ENCODE results near the gene NXPE4. TPM values are rescaled to one million over a fixed set of nuclear protein-coding genes. Genes with fewer than 3 reads are reported as not detected.

Gene NXPE4
- total RNA-seq, 4 donors from 2014 or later: 0.80 TPM; not detected in 3

- in situ Hi-C loops (cut with MboI; ENCODE audit: low sequenced_read_pairs in 4 of 4): no loop called here
- Histone ChIP-seq H3K27ac (no peak overlapping the region), H3K36me3 (no peaks in the 10 kb centered on the region), H3K4me1 (no peaks in the 10 kb centered on the region), H3K4me3 (no peak overlapping the region), H3K27me3 (peaks cover 0 to 3% (median 0%) of the 10 kb centered on the region in 3 donors), H3K9me3 (peaks cover 0 to 17% (median 0%) of the 10 kb centered on the region in 3 donors)
- DNase-seq: no peak
- intact Hi-C loops (cut with DNase I; ENCODE audit: low total_unique reads): no loop called here
- TF ChIP-seq CTCF (IDR thresholded peaks at IDR 0.05 in 4 of 5, conservative IDR thresholded peaks at IDR 0.05 in 1 of 5) (no peak), POLR2A (IDR thresholded peaks at IDR 0.05) (no peak)
- ATAC-seq: no peak
Measured at GRCh38 chr11:114586797-114587196, 8.8 kb downstream of the NXPE4 start.

- intact Hi-C loops (cut with DNase I; ENCODE audit: low total_unique reads) (no loop called here), in situ Hi-C loops (cut with MboI; ENCODE audit: low sequenced_read_pairs in 4 of 4) (no loop called here)
- Histone ChIP-seq H3K4me1 (no peaks in the 10 kb centered on the region), H3K27ac (no peak overlapping the region), H3K27me3 (no peaks in the 10 kb centered on the region), H3K36me3 (no peaks in the 10 kb centered on the region), H3K4me3 (no peak overlapping the region), H3K9me3 (no peaks in the 10 kb centered on the region)
- TF ChIP-seq POLR2A (IDR thresholded peaks at IDR 0.05) (no peak), CTCF (IDR thresholded peaks at IDR 0.05 in 4 of 5, conservative IDR thresholded peaks at IDR 0.05 in 1 of 5) (no peak)
- no peak for ATAC-seq
- DNase-seq: no peak
Measured at GRCh38 chr11:114571712-114572111, 23.9 kb downstream of the NXPE4 start.

GRCh38 chr11:114569801-114570200, 25.8 kb downstream of the NXPE4 start:
- intact Hi-C loops (cut with DNase I; ENCODE audit: low total_unique reads): no loop called here
- H3K36me3 ChIP-seq: no peaks in the 10 kb centered on the region
- H3K4me3 ChIP-seq: no peak overlapping the region
- no peaks in the 10 kb centered on the region for H3K4me1 ChIP-seq
- ATAC-seq (no peak), DNase-seq (no peak)
- no peak overlapping the region for H3K27ac ChIP-seq
- TF ChIP-seq POLR2A (IDR thresholded peaks at IDR 0.05): no peak
- TF ChIP-seq CTCF (IDR thresholded peaks at IDR 0.05 in 4 of 5, conservative IDR thresholded peaks at IDR 0.05 in 1 of 5): no peak
- in situ Hi-C loops (cut with MboI; ENCODE audit: low sequenced_read_pairs in 4 of 4): no loop called here
- H3K27me3 ChIP-seq: no peaks in the 10 kb centered on the region
- no peaks in the 10 kb centered on the region for H3K9me3 ChIP-seq

- in situ Hi-C loops (cut with MboI; ENCODE audit: low sequenced_read_pairs in 4 of 4) (no loop called here), intact Hi-C loops (cut with DNase I; ENCODE audit: low total_unique reads) (no loop called here)
- Histone ChIP-seq H3K4me1 (no peaks in the 10 kb centered on the region), H3K36me3 (no peaks in the 10 kb centered on the region), H3K27me3 (no peaks in the 10 kb centered on the region), H3K4me3 (no peak overlapping the region), H3K27ac (no peak overlapping the region), H3K9me3 (no peaks in the 10 kb centered on the region)
- ATAC-seq: no peak
- TF ChIP-seq CTCF (IDR thresholded peaks at IDR 0.05 in 4 of 5, conservative IDR thresholded peaks at IDR 0.05 in 1 of 5): no peak
- no peak for DNase-seq
Measured at GRCh38 chr11:114566276-114566675, 29.3 kb downstream of the NXPE4 start.

GRCh38 chr11:114564831-114565230, 30.8 kb downstream of the NXPE4 start:
- in situ Hi-C loops (cut with MboI; ENCODE audit: low sequenced_read_pairs in 4 of 4): no loop called here
- no peak for DNase-seq
- intact Hi-C loops (cut with DNase I; ENCODE audit: low total_unique reads): no loop called here

More at GRCh38 chr11:114564831-114565230, 30.8 kb downstream of the NXPE4 start:
- TF ChIP-seq CTCF (IDR thresholded peaks at IDR 0.05 in 4 of 5, conservative IDR thresholded peaks at IDR 0.05 in 1 of 5) (no peak), POLR2A (IDR thresholded peaks at IDR 0.05) (no peak)
- no peak for ATAC-seq
- Histone ChIP-seq H3K4me3 (no peak overlapping the region), H3K9me3 (no peaks in the 10 kb centered on the region), H3K4me1 (no peaks in the 10 kb centered on the region), H3K27me3 (no peaks in the 10 kb centered on the region), H3K27ac (no peak overlapping the region), H3K36me3 (no peaks in the 10 kb centered on the region)

Measured in gastrocnemius medialis (tissue), 4 donors.